ENCODE measurements around the gene DYTN.

The DYTN gene

GRCh38 chr2:206642075-206643025 is 75.8 kb downstream of the DYTN start, which contains the start of gene FAM237A:
TSS of gene FAM237A (plus strand) at chr2:206642487. CDS start at chr2:206644237, 1,750 bp downstream.
- Histone ChIP-seq H3K4ac (ENCODE audit: low read depth in 1 of 2, low read length in 2 of 2) (no peak within 1 kb of the TSS), H3K36me3 (ENCODE audit: control insufficient read depth in 1 of 2, insufficient read depth in 2 of 2, low read depth in 1 of 2, low read length in 2 of 2) (no peaks in the 10 kb centered on the region), H2BK5ac (ENCODE audit: low read depth, low read length, poor library complexity, severe bottlenecking) (no peak within 1 kb of the TSS), H2AFZ (ENCODE audit: low read depth, low read length) (no peak within 1 kb of the TSS), H3K4me2 (ENCODE audit: low read length, poor library complexity, severe bottlenecking) (no peak within 1 kb of the TSS), H3K4me3 (ENCODE audit: insufficient read depth in 1 of 2, low read depth in 1 of 2, low read length in 2 of 2) (no peak within 1 kb of the TSS), H2BK15ac (ENCODE audit: low read depth, poor library complexity, severe bottlenecking) (no peak within 1 kb of the TSS), H4K91ac (ENCODE audit: low read length) (no peak within 1 kb of the TSS), H4K8ac (ENCODE audit: low read length) (no peak within 1 kb of the TSS), H2BK120ac (ENCODE audit: low read depth, low read length) (no peak within 1 kb of the TSS), H3K9ac (ENCODE audit: low read length) (no peak within 1 kb of the TSS), H3K14ac (ENCODE audit: low read length in 2 of 2) (no peak within 1 kb of the TSS), H3K9me3 (ENCODE audit: control insufficient read depth, low read length) (peaks cover 8% of the 10 kb centered on the region), H3K27me3 (ENCODE audit: control insufficient read depth in 1 of 2, insufficient read depth in 1 of 2, low read length in 2 of 2) (peaks cover 22 to 25% of the 10 kb centered on the region in 2 experiments), H3K79me1 (replicated peaks; ENCODE audit: low read length, poor library complexity, severe bottlenecking) (no peaks in the 10 kb centered on the region), H2BK12ac (ENCODE audit: low read length in 2 of 2) (no peak within 1 kb of the TSS), H3K18ac (ENCODE audit: low read depth in 1 of 2, low read length in 2 of 2) (no peak within 1 kb of the TSS), H3K4me1 (ENCODE audit: control insufficient read depth, insufficient read depth, low read depth, low read length) (peaks cover 6% of the 10 kb centered on the region), H2AK5ac (ENCODE audit: low read length, severe bottlenecking) (no peak within 1 kb of the TSS), H3K23ac (ENCODE audit: low read length in 2 of 2) (no peak within 1 kb of the TSS), H3K27ac (ENCODE audit: low read length, poor library complexity, severe bottlenecking) (no peak within 1 kb of the TSS)
- 3% methylated on average over 52 of the region's 56 CpGs for WGBS
- DNase-seq: peak; percentile 69

- Histone ChIP-seq H3K27ac (ENCODE audit: low read length, poor library complexity, severe bottlenecking) (no peak overlapping the region), H3K4me1 (ENCODE audit: control insufficient read depth, insufficient read depth, low read depth, low read length) (peaks cover 6% of the 10 kb centered on the region), H3K18ac (ENCODE audit: low read depth in 1 of 2, low read length in 2 of 2) (no peak overlapping the region), H3K23ac (ENCODE audit: low read length in 2 of 2) (no peak overlapping the region), H2AK5ac (ENCODE audit: low read length, severe bottlenecking) (no peak overlapping the region), H3K14ac (ENCODE audit: low read length in 2 of 2) (no peak overlapping the region), H3K9ac (ENCODE audit: low read length) (no peak overlapping the region), H4K8ac (ENCODE audit: low read length) (no peak overlapping the region), H3K9me3 (ENCODE audit: control insufficient read depth, low read length) (peaks cover 8% of the 10 kb centered on the region), H2BK120ac (ENCODE audit: low read depth, low read length) (no peak overlapping the region), H2BK12ac (ENCODE audit: low read length in 2 of 2) (no peak overlapping the region), H2BK15ac (ENCODE audit: low read depth, poor library complexity, severe bottlenecking) (no peak overlapping the region), H2AFZ (ENCODE audit: low read depth, low read length) (no peak overlapping the region), H3K36me3 (ENCODE audit: control insufficient read depth in 1 of 2, insufficient read depth in 2 of 2, low read depth in 1 of 2, low read length in 2 of 2) (no peaks in the 10 kb centered on the region), H3K4me2 (ENCODE audit: low read length, poor library complexity, severe bottlenecking) (no peak overlapping the region), H3K79me1 (replicated peaks; ENCODE audit: low read length, poor library complexity, severe bottlenecking) (no peaks in the 10 kb centered on the region), H4K91ac (ENCODE audit: low read length) (no peak overlapping the region), H3K4me3 (ENCODE audit: insufficient read depth in 1 of 2, low read depth in 1 of 2, low read length in 2 of 2) (no peak overlapping the region), H2BK5ac (ENCODE audit: low read depth, low read length, poor library complexity, severe bottlenecking) (no peak overlapping the region), H3K27me3 (ENCODE audit: control insufficient read depth in 1 of 2, insufficient read depth in 1 of 2, low read length in 2 of 2) (peaks cover 22 to 25% of the 10 kb centered on the region in 2 experiments), H3K4ac (ENCODE audit: low read depth in 1 of 2, low read length in 2 of 2) (no peak overlapping the region)
- 56% methylated on average over 3 of the region's 3 CpGs for WGBS
- DNase-seq: no peak
These were observed 77.0 kb downstream of the DYTN start for GRCh38 chr2:206641226-206641625.

GRCh38 chr2:206639636-206640035 is 78.6 kb downstream of the DYTN start:
- H3K4ac ChIP-seq (ENCODE audit: low read depth in 1 of 2, low read length in 2 of 2): no peak overlapping the region
- H2BK5ac ChIP-seq (ENCODE audit: low read depth, low read length, poor library complexity, severe bottlenecking): no peak overlapping the region
- H3K4me2 ChIP-seq (ENCODE audit: low read length, poor library complexity, severe bottlenecking): no peak overlapping the region
- no peak overlapping the region for H4K91ac ChIP-seq (ENCODE audit: low read length)
- no peak overlapping the region for H2BK120ac ChIP-seq (ENCODE audit: low read depth, low read length)
- H3K79me1 ChIP-seq (replicated peaks; ENCODE audit: low read length, poor library complexity, severe bottlenecking): no peaks in the 10 kb centered on the region
- H3K9ac ChIP-seq (ENCODE audit: low read length): no peak overlapping the region
- H3K27ac ChIP-seq (ENCODE audit: low read length, poor library complexity, severe bottlenecking): no peak overlapping the region
- DNase-seq: no peak
- H3K18ac ChIP-seq (ENCODE audit: low read depth in 1 of 2, low read length in 2 of 2): no peak overlapping the region
- H3K4me3 ChIP-seq (ENCODE audit: insufficient read depth in 1 of 2, low read depth in 1 of 2, low read length in 2 of 2): no peak overlapping the region
- no peak overlapping the region for H2AK5ac ChIP-seq (ENCODE audit: low read length, severe bottlenecking)
- no peak overlapping the region for H2BK15ac ChIP-seq (ENCODE audit: low read depth, poor library complexity, severe bottlenecking)
- no peak overlapping the region for H4K8ac ChIP-seq (ENCODE audit: low read length)
- H2AFZ ChIP-seq (ENCODE audit: low read depth, low read length): no peak overlapping the region
- peaks cover 8% of the 10 kb centered on the region for H3K9me3 ChIP-seq (ENCODE audit: control insufficient read depth, low read length)
- H3K36me3 ChIP-seq (ENCODE audit: control insufficient read depth in 1 of 2, insufficient read depth in 2 of 2, low read depth in 1 of 2, low read length in 2 of 2): no peaks in the 10 kb centered on the region
- H3K23ac ChIP-seq (ENCODE audit: low read length in 2 of 2): no peak overlapping the region
- no peak overlapping the region for H3K14ac ChIP-seq (ENCODE audit: low read length in 2 of 2)
- no peak overlapping the region for H2BK12ac ChIP-seq (ENCODE audit: low read length in 2 of 2)
- peaks cover 22 to 25% of the 10 kb centered on the region in 2 experiments for H3K27me3 ChIP-seq (ENCODE audit: control insufficient read depth in 1 of 2, insufficient read depth in 1 of 2, low read length in 2 of 2)
- WGBS: 16% methylated on average over 2 of the region's 2 CpGs
- H3K4me1 ChIP-seq (ENCODE audit: control insufficient read depth, insufficient read depth, low read depth, low read length): peaks cover 6% of the 10 kb centered on the region

GRCh38 chr2:206635015-206635414 is 83.2 kb downstream of the DYTN start:
- Histone ChIP-seq H3K4me1 (ENCODE audit: control insufficient read depth, insufficient read depth, low read depth, low read length) (no peaks in the 10 kb centered on the region), H3K4me2 (ENCODE audit: low read length, poor library complexity, severe bottlenecking) (no peak overlapping the region), H3K79me1 (replicated peaks; ENCODE audit: low read length, poor library complexity, severe bottlenecking) (no peaks in the 10 kb centered on the region), H3K36me3 (ENCODE audit: control insufficient read depth in 1 of 2, insufficient read depth in 2 of 2, low read depth in 1 of 2, low read length in 2 of 2) (no peaks in the 10 kb centered on the region), H4K91ac (ENCODE audit: low read length) (no peak overlapping the region), H2BK120ac (ENCODE audit: low read depth, low read length) (no peak overlapping the region), H2BK5ac (ENCODE audit: low read depth, low read length, poor library complexity, severe bottlenecking) (no peak overlapping the region), H3K4me3 (ENCODE audit: insufficient read depth in 1 of 2, low read depth in 1 of 2, low read length in 2 of 2) (no peak overlapping the region), H3K9me3 (ENCODE audit: control insufficient read depth, low read length) (no peaks in the 10 kb centered on the region), H2AFZ (ENCODE audit: low read depth, low read length) (no peak overlapping the region), H2BK12ac (ENCODE audit: low read length in 2 of 2) (no peak overlapping the region), H3K9ac (ENCODE audit: low read length) (no peak overlapping the region), H4K8ac (ENCODE audit: low read length) (no peak overlapping the region), H3K27me3 (ENCODE audit: control insufficient read depth in 1 of 2, insufficient read depth in 1 of 2, low read length in 2 of 2) (peaks cover 0 to 4% of the 10 kb centered on the region in 2 experiments), H3K18ac (ENCODE audit: low read depth in 1 of 2, low read length in 2 of 2) (no peak overlapping the region), H3K23ac (ENCODE audit: low read length in 2 of 2) (no peak overlapping the region), H2AK5ac (ENCODE audit: low read length, severe bottlenecking) (no peak overlapping the region), H3K27ac (ENCODE audit: low read length, poor library complexity, severe bottlenecking) (no peak overlapping the region), H2BK15ac (ENCODE audit: low read depth, poor library complexity, severe bottlenecking) (no peak overlapping the region), H3K14ac (ENCODE audit: low read length in 2 of 2) (no peak overlapping the region), H3K4ac (ENCODE audit: low read depth in 1 of 2, low read length in 2 of 2) (no peak overlapping the region)
- no peak for DNase-seq
- WGBS: 88% methylated on average over 1 of the region's 1 CpG
